ENCODE results near the gene DOCK2.

Gene DOCK2

GRCh38 chr5:169649486-169649885 is 12.4 kb downstream of the DOCK2 start:
- intact Hi-C loops (cut with DNase I; ENCODE audit: low total_unique reads), result no loop called here
- no peak for TF ChIP-seq CTCF (IDR thresholded peaks at IDR 0.05)
- H3K9me3 ChIP-seq, result no peaks in the 10 kb centered on the region
- no peak overlapping the region for H3K27ac ChIP-seq
- H3K36me3 ChIP-seq, result no peaks in the 10 kb centered on the region
- DNase-seq, result no peak
- H3K27me3 ChIP-seq, result no peaks in the 10 kb centered on the region
- no peak overlapping the region for H3K4me3 ChIP-seq
- H3K4me1 ChIP-seq, result peaks cover 0 to 4% (median 0%) of the 10 kb centered on the region in 4 donors

- no peaks in the 10 kb centered on the region for H3K9me3 ChIP-seq
- no peaks in the 10 kb centered on the region for H3K36me3 ChIP-seq
- no peaks in the 10 kb centered on the region for H3K27me3 ChIP-seq
- H3K4me1 ChIP-seq, result peaks cover 0 to 4% (median 0%) of the 10 kb centered on the region in 4 donors
- H3K27ac ChIP-seq, result no peak overlapping the region
- no peak for TF ChIP-seq CTCF (IDR thresholded peaks at IDR 0.05)
- H3K4me3 ChIP-seq, result no peak overlapping the region
- no peak for DNase-seq
- intact Hi-C loops (cut with DNase I; ENCODE audit: low total_unique reads), result no loop called here
Measured at GRCh38 chr5:169650701-169651331, 13.7 kb downstream of the DOCK2 start.

- H3K4me1 ChIP-seq, result peaks cover 0 to 4% (median 0%) of the 10 kb centered on the region in 4 donors
- DNase-seq, result no peak
- no peaks in the 10 kb centered on the region for H3K27me3 ChIP-seq
- intact Hi-C loops (cut with DNase I; ENCODE audit: low total_unique reads), result no loop called here
- no peak overlapping the region for H3K27ac ChIP-seq
- no peak for TF ChIP-seq CTCF (IDR thresholded peaks at IDR 0.05)
- no peaks in the 10 kb centered on the region for H3K9me3 ChIP-seq
- no peak overlapping the region for H3K4me3 ChIP-seq
- H3K36me3 ChIP-seq, result no peaks in the 10 kb centered on the region
Measured at GRCh38 chr5:169651526-169651925, 14.5 kb downstream of the DOCK2 start.

- no peak overlapping the region for H3K4me3 ChIP-seq
- no peaks in the 10 kb centered on the region for H3K27me3 ChIP-seq
- TF ChIP-seq CTCF (IDR thresholded peaks at IDR 0.05), result no peak
- H3K4me1 ChIP-seq, result peaks cover 0 to 4% (median 0%) of the 10 kb centered on the region in 4 donors
- H3K36me3 ChIP-seq, result no peaks in the 10 kb centered on the region
- intact Hi-C loops (cut with DNase I; ENCODE audit: low total_unique reads), result no loop called here
- H3K27ac ChIP-seq, result no peak overlapping the region
- no peak for DNase-seq
- H3K9me3 ChIP-seq, result no peaks in the 10 kb centered on the region
Measured at GRCh38 chr5:169652057-169652456, 15.0 kb downstream of the DOCK2 start.

- no peaks in the 10 kb centered on the region for H3K27me3 ChIP-seq
- H3K9me3 ChIP-seq, result no peaks in the 10 kb centered on the region
- no peaks in the 10 kb centered on the region for H3K36me3 ChIP-seq
- DNase-seq, result no peak
- H3K4me3 ChIP-seq, result no peak overlapping the region
- no peak for TF ChIP-seq CTCF (IDR thresholded peaks at IDR 0.05)
- H3K4me1 ChIP-seq, result peaks cover 0 to 4% (median 0%) of the 10 kb centered on the region in 4 donors
- H3K27ac ChIP-seq, result no peak overlapping the region
- intact Hi-C loops (cut with DNase I; ENCODE audit: low total_unique reads), result no loop called here
Measured at GRCh38 chr5:169653091-169653490, 16.0 kb downstream of the DOCK2 start.

GRCh38 chr5:169655353-169655752 is 18.3 kb downstream of the DOCK2 start:
- Histone ChIP-seq H3K27ac (no peak overlapping the region), H3K9me3 (no peaks in the 10 kb centered on the region), H3K27me3 (no peaks in the 10 kb centered on the region), H3K36me3 (no peaks in the 10 kb centered on the region), H3K4me3 (no peak overlapping the region), H3K4me1 (peaks cover 0 to 4% (median 0%) of the 10 kb centered on the region in 4 donors)
- no peak for TF ChIP-seq CTCF (IDR thresholded peaks at IDR 0.05)
- intact Hi-C loops (cut with DNase I; ENCODE audit: low total_unique reads), result no loop called here
- no peak for DNase-seq

Data from tibial artery (tissue), 4 donors.